ENCODE data around the gene OR13C2. TPM values are rescaled to one million over a fixed set of nuclear protein-coding genes. Genes with fewer than 3 reads are reported as not detected.
"Not testable (repeated sequence)": the region's sequence is repeated elsewhere in the genome, so short reads cannot be mapped to it uniquely, and the experiment has no call there.

Gene OR13C2
- polyA plus RNA-seq, 1 experiment, result not detected

- no peak for TF ChIP-seq CTCF (IDR thresholded peaks at IDR 0.05; ENCODE audit: low read depth, low read length)
- DNase-seq (ENCODE audit: low read depth, low spot score), result no peak
- ChIA-PET CTCF (no interaction called here), POLR2A (no interaction called here)
- Histone ChIP-seq H3K27ac (ENCODE audit: low read depth, low read length) (no peak overlapping the region), H3K4me3 (ENCODE audit: low read depth, low read length) (no peak overlapping the region), H3K27me3 (ENCODE audit: control insufficient read depth, insufficient read depth, low read length) (no peaks in the 10 kb centered on the region), H3K9me3 (ENCODE audit: control insufficient read depth, insufficient read depth, low read length) (no peaks in the 10 kb centered on the region)
These were observed 5.8 kb upstream of the OR13C2 start for GRCh38 chr9:104611213-104611612.

GRCh38 chr9:104608336-104608735 lies 2.9 kb upstream of the OR13C2 start:
- DNase-seq (ENCODE audit: low read depth, low spot score), result no peak

GRCh38 chr9:104606152-104606551 lies 725 bp upstream of the OR13C2 start:
- TF ChIP-seq CTCF (IDR thresholded peaks at IDR 0.05; ENCODE audit: low read depth, low read length), result no peak
- Histone ChIP-seq H3K9me3 (ENCODE audit: control insufficient read depth, insufficient read depth, low read length) (no peaks in the 10 kb centered on the region), H3K4me3 (ENCODE audit: low read depth, low read length) (no peak overlapping the region), H3K27ac (ENCODE audit: low read depth, low read length) (no peak overlapping the region), H3K27me3 (ENCODE audit: control insufficient read depth, insufficient read depth, low read length) (no peaks in the 10 kb centered on the region)
- ChIA-PET CTCF (no interaction called here), POLR2A (no interaction called here)
- DNase-seq (ENCODE audit: low read depth, low spot score), result no peak

More at GRCh38 chr9:104608336-104608735, 2.9 kb upstream of the OR13C2 start:
- no peaks in the 10 kb centered on the region for H3K9me3 ChIP-seq (ENCODE audit: control insufficient read depth, insufficient read depth, low read length)
- no peak for TF ChIP-seq CTCF (IDR thresholded peaks at IDR 0.05; ENCODE audit: low read depth, low read length)
- ChIA-PET CTCF (no interaction called here), POLR2A (no interaction called here)
- H3K4me3 ChIP-seq (ENCODE audit: low read depth, low read length), result no peak overlapping the region
- no peaks in the 10 kb centered on the region for H3K27me3 ChIP-seq (ENCODE audit: control insufficient read depth, insufficient read depth, low read length)
- no peak overlapping the region for H3K27ac ChIP-seq (ENCODE audit: low read depth, low read length)

GRCh38 chr9:104604801-104605200 lies 626 bp downstream of the OR13C2 start:
- no peak overlapping the region for H3K27ac ChIP-seq (ENCODE audit: low read depth, low read length)
- H3K27me3 ChIP-seq (ENCODE audit: control insufficient read depth, insufficient read depth, low read length), result no peaks in the 10 kb centered on the region
- TF ChIP-seq CTCF (IDR thresholded peaks at IDR 0.05; ENCODE audit: low read depth, low read length), result no peak
- CTCF ChIA-PET, result no interaction called here
- no peak for DNase-seq (ENCODE audit: low read depth, low spot score)
- H3K4me3 ChIP-seq (ENCODE audit: low read depth, low read length), result no peak overlapping the region
- POLR2A ChIA-PET, result no interaction called here
- H3K9me3 ChIP-seq (ENCODE audit: control insufficient read depth, insufficient read depth, low read length), result no peaks in the 10 kb centered on the region

GRCh38 chr9:104599313-104599712 lies 6.1 kb downstream of the OR13C2 start, which contains the start of gene OR13C5:
Gene OR13C5 (minus strand): TSS chr9:104599413. CDS start chr9:104599413, 0 bp downstream.
- POLR2A ChIA-PET; DNase-seq (ENCODE audit: low read depth, low spot score): not testable (repeated sequence)

GRCh38 chr9:104598749-104599148 lies 6.7 kb downstream of the OR13C2 start:
- H3K27ac ChIP-seq (ENCODE audit: low read depth, low read length); H3K4me3 ChIP-seq (ENCODE audit: low read depth, low read length); POLR2A ChIA-PET; H3K27me3 ChIP-seq (ENCODE audit: control insufficient read depth, insufficient read depth, low read length); DNase-seq (ENCODE audit: low read depth, low spot score); CTCF ChIA-PET; H3K9me3 ChIP-seq (ENCODE audit: control insufficient read depth, insufficient read depth, low read length): not testable (repeated sequence)

More at GRCh38 chr9:104599313-104599712, 6.1 kb downstream of the OR13C2 start, which contains the start of gene OR13C5:
- H3K9me3 ChIP-seq (ENCODE audit: control insufficient read depth, insufficient read depth, low read length); H3K27ac ChIP-seq (ENCODE audit: low read depth, low read length); H3K27me3 ChIP-seq (ENCODE audit: control insufficient read depth, insufficient read depth, low read length); CTCF ChIA-PET; H3K4me3 ChIP-seq (ENCODE audit: low read depth, low read length): not testable (repeated sequence)

Measured in AG04450 (cell line).